HTR-8/SVneo (cell line): ENCODE measurements around the gene IL21R.

Experiments
- DNase-seq: peaks from one replicate; pipeline ENCODE4 v3.0.0; 2011; ENCODE audit warnings: low spot score, mixed read lengths; ENCODE audit not compliant: insufficient read length
- FAIRE-seq: peaks from 2 replicates; lab custom pipeline; 2011; peaks lifted over from hg19 to GRCh38; lab: Jason Lieb, UNC

The IL21R gene

DNA sequence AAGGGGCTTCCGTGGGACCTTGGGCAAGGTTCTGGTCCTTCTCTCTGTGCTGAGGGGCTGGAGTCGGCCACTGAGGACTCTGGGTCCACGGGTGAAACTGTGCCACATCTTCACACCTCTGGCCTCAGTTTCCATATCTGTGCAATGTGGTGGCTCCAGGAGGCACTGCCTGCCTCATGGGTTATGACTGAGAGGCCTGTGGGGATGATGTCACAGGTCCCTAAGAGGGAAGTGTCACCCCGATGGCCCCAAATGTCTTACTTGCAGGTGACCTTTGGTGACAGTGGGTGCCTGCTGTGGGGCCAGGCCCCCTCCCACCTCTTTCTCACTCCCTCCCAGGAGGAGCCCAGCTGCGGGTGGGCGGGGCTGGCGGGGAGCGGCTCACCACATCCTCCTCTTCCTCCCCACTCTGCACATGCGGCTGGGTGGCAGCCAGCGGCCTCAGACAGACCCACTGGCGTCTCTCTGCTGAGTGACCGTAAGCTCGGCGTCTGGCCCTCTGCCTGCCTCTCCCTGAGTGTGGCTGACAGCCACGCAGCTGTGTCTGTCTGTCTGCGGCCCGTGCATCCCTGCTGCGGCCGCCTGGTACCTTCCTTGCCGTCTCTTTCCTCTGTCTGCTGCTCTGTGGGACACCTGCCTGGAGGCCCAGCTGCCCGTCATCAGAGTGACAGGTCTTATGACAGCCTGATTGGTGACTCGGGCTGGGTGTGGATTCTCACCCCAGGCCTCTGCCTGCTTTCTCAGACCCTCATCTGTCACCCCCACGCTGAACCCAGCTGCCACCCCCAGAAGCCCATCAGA, at the start of gene IL21R:
Gene IL21R, plus strand, starts transcription at position 407 of the 801 bp plus-strand sequence. CDS start 27,898 bp downstream, outside the sequence.
- FAIRE-seq (no peak), DNase-seq (no peak)

DNA sequence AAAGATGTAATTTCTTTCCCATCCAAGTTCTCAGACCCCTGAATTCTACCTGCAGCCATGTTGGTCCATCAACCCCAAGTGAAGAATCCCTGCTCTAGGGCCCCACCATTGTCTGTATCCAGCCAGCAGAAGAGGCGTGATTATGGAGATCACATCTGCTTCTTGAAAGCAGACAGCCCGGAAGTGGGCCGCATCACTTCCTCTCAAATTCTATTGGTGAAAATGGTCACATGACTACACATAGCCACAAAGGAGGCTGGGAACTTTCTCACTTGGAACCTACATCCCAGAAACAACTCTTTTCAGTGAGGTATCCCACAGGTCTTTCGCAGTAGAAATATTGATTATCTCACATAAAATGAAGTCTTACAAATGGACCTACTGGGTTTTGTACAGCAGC, 48.1 kb upstream of the IL21R start:
- no peak for DNase-seq

DNA sequence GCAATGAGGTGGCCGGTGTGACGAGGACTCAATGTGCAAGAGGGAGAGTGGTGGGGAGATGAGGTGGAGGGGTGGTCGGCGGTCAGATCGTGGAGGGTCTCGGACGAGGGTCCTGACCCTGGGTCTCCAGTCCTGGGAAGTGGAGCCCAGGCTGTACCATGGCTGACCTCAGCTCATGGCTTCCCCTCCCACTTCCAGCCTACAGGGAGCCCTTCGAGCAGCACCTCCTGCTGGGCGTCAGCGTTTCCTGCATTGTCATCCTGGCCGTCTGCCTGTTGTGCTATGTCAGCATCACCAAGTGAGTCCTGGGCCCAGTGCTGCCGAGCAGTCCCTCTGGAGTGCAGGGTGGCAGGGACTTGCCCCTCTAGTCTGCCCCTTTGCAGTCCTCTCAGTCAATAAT, 46.4 kb upstream of the IL21R start:
- FAIRE-seq (no peak), DNase-seq (no peak)

More for the DNA sequence above, 48.1 kb upstream of the IL21R start:
- no peak for FAIRE-seq

- no peak for FAIRE-seq
Observed at GRCh38 chr16:27356794-27357193, 45.2 kb upstream of the IL21R start.

GRCh38 chr16:27359051-27359450, 42.9 kb upstream of the IL21R start:
- no peak for FAIRE-seq
- no peak for DNase-seq

More at GRCh38 chr16:27356794-27357193, 45.2 kb upstream of the IL21R start:
- no peak for DNase-seq

DNA sequence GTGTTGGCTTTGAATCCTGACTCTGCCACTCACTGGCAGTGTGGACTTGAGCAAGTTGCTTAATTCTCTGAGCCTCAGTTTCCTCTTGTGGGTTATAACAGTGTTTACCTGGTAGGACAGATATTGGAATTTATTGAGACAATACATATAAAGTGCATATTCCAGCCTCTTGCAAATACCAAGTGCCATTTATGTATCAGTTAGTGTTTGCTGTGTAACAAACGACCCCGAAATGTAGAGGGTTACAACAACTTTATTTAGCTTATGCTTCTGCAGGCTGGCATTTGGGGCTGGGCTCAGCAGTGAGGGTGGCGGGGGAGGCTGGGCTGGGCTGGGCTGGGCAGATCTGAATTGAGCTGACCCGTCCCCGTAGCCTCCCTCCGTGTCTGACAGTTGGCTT, 42.4 kb upstream of the IL21R start:
- no peak for FAIRE-seq

DNA sequence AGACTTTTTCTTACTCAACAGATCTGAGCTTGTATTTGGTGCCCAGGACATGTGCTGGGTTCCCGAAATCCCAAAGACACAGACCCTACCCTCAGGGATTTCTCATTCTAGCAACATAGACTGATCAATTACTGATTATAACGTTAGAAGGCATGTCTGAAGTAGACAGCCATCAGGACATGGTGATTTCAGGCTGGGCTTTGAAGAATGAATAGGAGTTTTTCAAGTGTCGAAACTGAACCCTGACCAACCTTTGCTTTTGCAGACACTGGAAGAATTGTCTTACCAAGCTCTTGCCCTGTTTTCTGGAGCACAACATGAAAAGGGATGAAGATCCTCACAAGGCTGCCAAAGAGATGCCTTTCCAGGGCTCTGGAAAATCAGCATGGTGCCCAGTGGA, 40.0 kb upstream of the IL21R start:
- DNase-seq (no peak), FAIRE-seq (no peak)

More for the DNA sequence above, 42.4 kb upstream of the IL21R start:
- DNase-seq = no peak

GRCh38 chr16:27362570-27363245, 39.3 kb upstream of the IL21R start:
- no peak for DNase-seq
- no peak for FAIRE-seq

GRCh38 chr16:27363246-27363632, 38.7 kb upstream of the IL21R start:
- no peak for DNase-seq
- no peak for FAIRE-seq

- no peak for FAIRE-seq
- no peak for DNase-seq
Observed at GRCh38 chr16:27363797-27364196, 38.2 kb upstream of the IL21R start.

DNA sequence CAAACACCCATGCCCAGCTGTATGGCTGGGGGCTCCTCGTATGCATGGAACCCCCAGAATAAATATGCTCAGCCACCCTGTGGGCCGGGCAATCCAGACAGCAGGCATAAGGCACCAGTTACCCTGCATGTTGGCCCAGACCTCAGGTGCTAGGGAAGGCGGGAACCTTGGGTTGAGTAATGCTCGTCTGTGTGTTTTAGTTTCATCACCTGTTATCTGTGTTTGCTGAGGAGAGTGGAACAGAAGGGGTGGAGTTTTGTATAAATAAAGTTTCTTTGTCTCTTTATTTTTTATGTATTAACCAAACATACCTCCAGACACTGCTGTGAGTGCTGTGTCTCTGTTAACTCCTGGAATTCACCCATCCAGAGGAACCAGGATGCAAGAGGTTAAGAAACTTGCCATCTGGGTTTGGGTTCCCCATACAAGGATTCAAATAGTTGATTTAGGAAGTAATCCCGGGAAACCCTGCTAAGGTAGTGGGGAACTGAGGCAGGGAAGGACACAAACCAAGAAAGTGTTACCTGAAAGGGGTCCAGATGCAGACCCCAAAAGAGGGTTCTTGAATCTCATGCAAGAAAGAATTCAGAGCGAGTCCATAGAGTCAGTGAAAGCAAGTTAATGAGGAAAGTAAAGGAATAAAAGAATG, 37.4 kb upstream of the IL21R start:
- DNase-seq = no peak
- no peak for FAIRE-seq

DNA sequence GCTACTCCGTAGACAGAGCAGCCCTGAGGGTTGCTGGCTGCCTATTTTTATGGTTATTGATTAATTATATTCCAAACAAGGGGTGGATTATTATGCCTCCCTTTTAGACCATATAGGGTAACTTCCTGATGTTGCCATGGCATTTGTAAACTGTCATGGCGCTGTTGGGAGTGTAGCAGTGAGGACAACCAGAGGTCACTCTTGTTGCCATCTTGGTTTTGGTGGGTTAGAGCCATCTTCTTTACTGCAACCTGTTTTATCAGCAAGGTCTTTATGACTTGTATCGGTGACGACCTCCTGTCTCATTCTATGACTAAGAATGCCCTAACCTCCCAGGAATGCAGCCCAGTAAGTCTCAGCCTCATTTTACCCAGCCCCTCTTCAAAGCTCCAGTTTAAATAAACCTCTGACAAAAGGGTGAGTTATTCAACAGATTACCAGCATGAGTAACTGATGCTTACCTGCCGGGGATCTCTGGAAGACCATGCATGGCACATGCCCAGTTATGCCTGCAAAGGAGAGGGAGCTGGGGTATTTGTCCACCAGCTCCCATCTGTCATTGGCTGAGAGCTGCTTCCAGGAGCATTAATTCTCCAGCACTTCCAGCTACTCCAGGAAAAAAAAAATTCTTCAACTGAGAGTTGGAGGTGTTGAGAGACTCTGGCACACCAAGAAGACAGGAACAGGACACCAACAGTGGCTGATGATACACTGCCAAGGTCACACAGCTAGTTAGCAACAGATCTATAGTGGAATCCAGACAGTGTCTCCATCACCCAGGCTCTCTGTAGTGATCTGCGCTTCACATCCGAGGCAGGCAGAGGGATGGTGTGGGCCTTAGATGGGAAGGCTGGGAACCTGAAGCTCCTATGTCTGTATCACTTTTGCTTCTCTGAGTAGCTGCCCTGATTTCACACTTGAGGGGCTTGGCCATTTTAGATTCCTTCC, 36.6 kb upstream of the IL21R start:
- DNase-seq (no peak), FAIRE-seq (no peak)

DNA sequence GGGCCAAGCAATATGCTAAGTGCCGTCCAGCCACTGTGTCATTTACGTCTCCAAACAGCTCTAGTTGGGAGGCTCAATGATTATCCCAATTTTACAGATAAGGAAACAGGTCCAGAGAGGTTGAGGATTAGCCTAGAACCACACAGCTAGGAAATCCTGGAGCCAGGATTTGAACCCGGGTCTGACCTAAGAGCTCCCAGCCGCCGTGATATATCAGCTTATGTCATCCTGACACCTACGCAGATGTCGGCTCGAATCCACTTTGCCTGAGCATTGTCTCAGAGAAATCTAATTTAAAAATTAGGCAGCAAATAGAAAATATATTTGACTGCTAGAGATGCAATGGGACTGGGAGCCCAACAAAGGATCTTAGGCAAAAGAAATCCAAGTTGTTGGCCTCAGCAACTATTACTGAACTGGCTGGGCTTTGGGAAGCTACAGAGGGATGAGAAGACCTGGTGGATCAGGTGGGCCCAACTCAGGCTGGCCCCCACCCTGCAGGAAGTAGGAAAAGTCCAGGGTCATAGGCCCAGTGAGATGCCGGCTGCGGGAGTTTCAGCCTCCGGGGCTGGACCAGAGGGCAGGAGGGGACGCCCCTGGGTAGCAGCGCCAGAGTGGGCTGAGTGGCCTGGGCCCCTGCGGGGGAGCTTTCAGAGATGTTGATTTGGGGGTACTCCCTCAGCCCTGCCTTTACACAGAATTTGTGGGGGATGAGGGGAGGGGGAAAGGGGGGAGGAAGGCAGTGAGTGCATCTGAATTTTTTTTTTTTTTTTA, 35.1 kb upstream of the IL21R start:
- no peak for FAIRE-seq
- no peak for DNase-seq

DNA sequence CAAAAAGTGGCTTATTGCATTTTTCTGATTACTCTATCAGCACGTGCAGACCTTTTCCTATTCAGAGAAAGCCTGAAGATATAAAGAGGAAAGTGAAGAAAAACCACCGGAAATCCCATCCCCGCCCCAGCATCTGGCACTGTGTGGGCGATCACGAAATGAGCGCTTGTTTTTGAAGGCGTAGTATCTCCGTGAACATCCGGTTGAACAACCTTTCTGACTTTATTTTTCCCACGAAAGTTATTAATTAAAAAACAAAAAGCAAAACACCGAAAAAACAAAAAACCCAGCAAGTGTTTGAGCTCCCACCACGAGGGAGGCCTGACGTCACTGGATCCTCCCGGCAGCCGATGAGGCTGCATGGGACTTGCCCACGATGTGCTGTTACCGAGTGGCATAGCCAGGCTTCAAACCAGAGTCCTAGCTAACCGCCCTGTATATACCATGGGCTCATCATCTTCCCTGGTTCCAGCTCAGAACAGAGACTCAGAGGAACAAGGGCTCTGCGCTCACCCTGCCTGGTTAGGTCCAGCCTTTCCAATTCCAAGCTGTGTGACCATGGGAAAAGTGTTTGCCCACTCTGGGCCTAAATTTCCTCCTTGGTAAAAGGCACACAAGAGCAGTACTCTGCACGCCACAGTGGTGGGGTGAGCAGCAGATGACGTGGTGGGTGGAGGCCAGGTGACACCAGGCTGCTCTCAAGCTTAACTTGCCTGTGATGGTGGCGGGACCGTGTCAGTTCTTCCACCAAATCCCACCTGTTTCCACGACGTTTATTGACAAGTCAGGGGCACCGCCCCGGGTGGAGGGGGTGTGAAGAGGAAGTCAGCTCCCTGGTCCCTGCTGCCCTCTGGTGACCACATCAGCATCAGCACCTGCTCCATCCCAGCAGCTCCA, 34.3 kb upstream of the IL21R start:
- DNase-seq (peak; percentile 82), FAIRE-seq (no peak)

- FAIRE-seq = no peak
Observed at GRCh38 chr16:27368358-27368722, 33.6 kb upstream of the IL21R start.

GRCh38 chr16:27369806-27370205, 32.2 kb upstream of the IL21R start:
- FAIRE-seq (no peak), DNase-seq (no peak)

More at GRCh38 chr16:27368358-27368722, 33.6 kb upstream of the IL21R start:
- no peak for DNase-seq

DNA sequence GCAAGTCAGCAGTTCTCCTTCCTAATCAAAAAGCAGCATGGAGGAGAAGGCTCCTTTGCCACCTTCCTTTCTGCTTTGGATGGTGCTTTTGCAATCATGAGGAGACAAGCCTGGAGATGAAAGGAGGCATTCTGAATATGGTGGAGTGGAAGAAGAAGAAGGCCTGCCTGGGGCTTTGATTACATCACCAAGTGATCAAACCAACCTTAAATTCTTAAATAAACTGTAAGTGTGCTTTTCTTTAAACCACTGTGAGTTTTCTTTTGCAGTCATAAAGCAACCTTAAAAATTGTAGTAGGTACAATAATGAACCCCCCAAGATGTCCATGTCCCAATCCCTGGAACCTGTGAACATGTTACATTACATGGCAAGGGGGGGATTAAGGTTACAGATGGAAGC, 31.7 kb upstream of the IL21R start:
- no peak for FAIRE-seq
- no peak for DNase-seq

GRCh38 chr16:27373312-27373711, 28.7 kb upstream of the IL21R start:
- DNase-seq (no peak), FAIRE-seq (no peak)
